Thyroid gland (tissue), 4 donors: ENCODE results near the gene KLHL28.

Experiments used
- POLR2A ChIP-seq, 2 donors: fragments of 450-650 bp; IDR thresholded peaks; one replicate each; pipeline ENCODE4 v1.6.1; 2017; ENCODE audit warnings: antibody characterized with exemption in 2 of 2, mild to moderate bottlenecking in 2 of 2, moderate library complexity in 1 of 2
- TF ChIP-seq, protein P1 (sequence below), 6 experiments: fragments of 200-600 bp in 3 of 6; fragments of 450-650 bp in 3 of 6; sonication (generic) in 3 of 6; IDR thresholded peaks; one replicate each; pipeline ENCODE4 v1.5.1; 2016 to 2019; ENCODE audit warnings: antibody characterized with exemption in 6 of 6, mild to moderate bottlenecking in 2 of 6, inconsistent platforms in 1 of 6, moderate library complexity in 1 of 6

GRCh38 chr14:44945264-44945663 is 16.5 kb downstream of the KLHL28 start:
- TF ChIP-seq, protein P1, sequence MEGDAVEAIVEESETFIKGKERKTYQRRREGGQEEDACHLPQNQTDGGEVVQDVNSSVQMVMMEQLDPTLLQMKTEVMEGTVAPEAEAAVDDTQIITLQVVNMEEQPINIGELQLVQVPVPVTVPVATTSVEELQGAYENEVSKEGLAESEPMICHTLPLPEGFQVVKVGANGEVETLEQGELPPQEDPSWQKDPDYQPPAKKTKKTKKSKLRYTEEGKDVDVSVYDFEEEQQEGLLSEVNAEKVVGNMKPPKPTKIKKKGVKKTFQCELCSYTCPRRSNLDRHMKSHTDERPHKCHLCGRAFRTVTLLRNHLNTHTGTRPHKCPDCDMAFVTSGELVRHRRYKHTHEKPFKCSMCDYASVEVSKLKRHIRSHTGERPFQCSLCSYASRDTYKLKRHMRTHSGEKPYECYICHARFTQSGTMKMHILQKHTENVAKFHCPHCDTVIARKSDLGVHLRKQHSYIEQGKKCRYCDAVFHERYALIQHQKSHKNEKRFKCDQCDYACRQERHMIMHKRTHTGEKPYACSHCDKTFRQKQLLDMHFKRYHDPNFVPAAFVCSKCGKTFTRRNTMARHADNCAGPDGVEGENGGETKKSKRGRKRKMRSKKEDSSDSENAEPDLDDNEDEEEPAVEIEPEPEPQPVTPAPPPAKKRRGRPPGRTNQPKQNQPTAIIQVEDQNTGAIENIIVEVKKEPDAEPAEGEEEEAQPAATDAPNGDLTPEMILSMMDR (IDR thresholded peaks at IDR 0.05) = no peak
- TF ChIP-seq POLR2A (IDR thresholded peaks at IDR 0.05) = no peak
